GM12873 (cell line): ENCODE measurements around the gene HSBP1L1.

Experiments
- CTCF ChIP-seq: IDR thresholded peaks from 2 replicates; pipeline ENCODE4 v1.5.1; 2012; ENCODE audit warnings: low read depth, mild to moderate bottlenecking, moderate library complexity, low read length, control low read depth; ENCODE audit not compliant: insufficient read depth; ENCODE audit errors: missing control alignments

Gene HSBP1L1

DNA sequence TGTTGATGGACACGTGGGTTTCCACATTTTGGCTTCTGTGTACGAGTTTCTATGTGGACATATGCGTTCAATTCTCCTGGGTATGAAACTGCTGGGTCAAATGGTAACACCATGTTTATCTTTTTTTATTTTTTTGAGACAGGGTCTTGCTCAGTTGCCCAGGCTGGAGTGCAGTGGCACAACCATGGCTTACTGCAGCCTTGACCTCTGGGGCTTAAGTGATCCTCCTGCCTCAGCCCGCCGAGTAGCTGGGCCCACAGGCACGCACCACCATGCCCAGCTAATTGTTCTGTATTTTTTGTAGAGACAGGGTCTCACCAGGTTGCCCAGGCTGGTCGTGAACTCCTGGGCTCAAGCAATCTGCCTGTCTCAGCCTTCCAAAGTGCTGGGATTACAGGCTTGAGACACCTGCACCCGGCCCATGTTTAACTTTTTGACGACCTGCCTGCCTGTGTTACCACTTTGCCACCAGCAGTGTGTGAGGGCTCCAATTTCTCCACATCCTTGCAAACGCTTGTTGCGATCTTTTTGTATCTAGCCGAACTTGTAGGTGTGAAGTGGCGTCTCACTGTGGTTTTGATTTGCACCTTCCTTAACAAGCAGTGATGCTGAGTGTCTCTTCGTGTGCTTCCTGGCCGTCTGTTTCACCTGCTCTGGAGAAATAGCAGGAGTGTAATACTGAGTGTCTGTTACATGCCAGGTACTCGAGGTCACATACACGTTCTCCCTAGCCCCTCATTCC lies 6.9 kb downstream of the HSBP1L1 start:
- TF ChIP-seq CTCF, result no peak

DNA sequence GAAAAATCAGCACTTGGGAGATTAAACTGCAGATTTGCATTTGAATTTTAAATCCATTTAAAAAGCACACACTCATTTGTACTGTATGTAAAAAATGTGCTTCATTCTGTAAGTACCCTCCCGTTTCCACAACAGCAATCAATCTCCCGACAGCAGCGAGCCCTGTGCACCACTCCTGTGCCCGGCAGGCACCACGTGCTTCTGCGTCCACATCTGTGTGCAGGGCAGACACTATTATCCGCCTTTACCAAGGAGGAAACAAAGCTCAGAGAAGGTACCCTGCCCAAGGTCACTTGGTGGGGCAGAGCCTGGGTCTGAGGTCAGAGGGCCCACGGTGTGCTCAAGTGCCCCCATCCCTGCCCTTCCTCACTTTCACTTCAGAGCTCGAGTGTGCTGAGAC lies 7.5 kb downstream of the HSBP1L1 start:
- no peak for TF ChIP-seq CTCF

DNA sequence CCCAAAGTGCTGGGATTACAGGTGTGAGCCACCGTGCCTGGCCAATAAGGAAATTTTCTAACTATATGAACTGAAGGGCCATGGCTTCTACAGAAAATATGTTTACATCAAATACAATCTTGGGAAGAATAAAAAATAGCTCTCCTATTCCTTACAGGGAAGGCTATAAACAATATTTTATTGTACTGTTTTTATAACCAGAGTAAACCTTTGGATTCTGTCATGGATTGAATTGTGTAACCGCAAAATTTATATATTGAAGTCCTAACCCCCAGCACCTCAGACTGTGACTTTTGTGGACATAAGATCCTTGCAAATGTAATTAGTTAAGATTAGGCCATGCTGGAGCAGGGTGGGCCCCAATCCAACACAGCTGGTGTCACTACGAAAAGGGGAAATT lies 8.3 kb downstream of the HSBP1L1 start:
- TF ChIP-seq CTCF, result no peak

GRCh38 chr18:79973517-79973916 lies 9.1 kb downstream of the HSBP1L1 start:
- no peak for TF ChIP-seq CTCF

DNA sequence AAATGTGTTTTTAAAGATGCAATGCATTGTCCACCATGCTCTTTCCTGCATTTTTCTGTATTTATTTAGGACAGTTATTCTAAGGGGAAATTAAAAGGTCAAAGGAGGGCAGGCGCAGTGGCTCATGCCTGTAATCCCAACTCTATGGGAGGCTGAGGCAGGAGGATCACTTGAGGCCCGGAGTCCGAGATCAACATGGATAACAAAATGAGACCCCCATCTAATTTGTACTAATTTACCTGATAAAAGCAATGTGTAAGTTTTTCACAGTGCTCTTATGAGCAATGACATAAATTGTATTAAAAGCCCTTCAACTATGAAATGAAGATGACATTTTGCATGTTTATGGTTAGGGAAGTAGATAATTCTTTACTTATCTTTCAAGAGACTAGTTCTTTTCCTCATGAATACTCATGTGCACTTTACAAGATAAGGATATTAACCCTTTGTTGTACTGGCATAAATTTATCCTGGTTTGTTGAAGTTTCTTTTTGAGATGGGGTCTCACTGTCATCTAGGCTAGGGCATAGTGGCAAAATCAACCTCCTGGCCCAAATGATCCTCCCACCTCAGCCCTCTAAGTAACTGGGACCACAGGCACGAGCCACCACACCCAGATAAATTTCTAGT lies 9.7 kb downstream of the HSBP1L1 start:
- no peak for TF ChIP-seq CTCF

- no peak for TF ChIP-seq CTCF
Observed at GRCh38 chr18:79975043-79975442, 10.6 kb downstream of the HSBP1L1 start.

GRCh38 chr18:79975985-79976680 lies 11.7 kb downstream of the HSBP1L1 start:
- TF ChIP-seq CTCF, result no peak
